GM23248 (cell line): ENCODE measurements around the gene CFDP1.

Experiments
- EZH2 ChIP-seq: fragments of 200-600 bp; sonication (generic); IDR thresholded peaks from 2 replicates; pipeline ENCODE4 v1.6.1; 2018; ENCODE audit warnings: antibody characterized with exemption, mild to moderate bottlenecking; ENCODE audit not compliant: insufficient read depth, poor library complexity, severe bottlenecking
- EZH2phosphoT487 ChIP-seq: fragments of 200-600 bp; sonication (generic); IDR thresholded peaks from 2 replicates; pipeline ENCODE4 v1.6.1; 2018; ENCODE audit warnings: antibody characterized with exemption, moderate library complexity, mild to moderate bottlenecking, low read depth; ENCODE audit not compliant: insufficient read depth

DNA sequence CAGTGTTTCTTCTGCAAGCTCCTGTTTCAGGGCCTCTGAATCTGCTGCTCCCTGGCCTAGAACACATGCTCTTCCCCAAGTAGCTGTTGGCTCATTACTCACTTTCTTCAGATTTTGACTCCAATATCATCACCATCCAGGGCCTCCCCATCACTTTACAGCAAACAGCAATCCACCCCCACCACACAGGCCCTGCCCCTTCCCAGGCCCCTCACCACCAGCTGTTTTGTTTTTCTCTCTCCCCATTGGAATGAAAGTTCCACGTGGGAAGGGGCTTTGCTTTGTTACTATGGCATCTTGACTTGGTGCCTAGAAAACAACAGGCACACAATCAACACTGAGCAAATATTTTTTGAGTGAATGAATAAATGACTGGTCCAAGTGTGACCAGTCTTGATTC is 27.1 kb upstream of the CFDP1 start:
- TF ChIP-seq EZH2phosphoT487 = no peak
- TF ChIP-seq EZH2 = no peak
